ENCODE measurements around the gene THYN1.

DNA sequence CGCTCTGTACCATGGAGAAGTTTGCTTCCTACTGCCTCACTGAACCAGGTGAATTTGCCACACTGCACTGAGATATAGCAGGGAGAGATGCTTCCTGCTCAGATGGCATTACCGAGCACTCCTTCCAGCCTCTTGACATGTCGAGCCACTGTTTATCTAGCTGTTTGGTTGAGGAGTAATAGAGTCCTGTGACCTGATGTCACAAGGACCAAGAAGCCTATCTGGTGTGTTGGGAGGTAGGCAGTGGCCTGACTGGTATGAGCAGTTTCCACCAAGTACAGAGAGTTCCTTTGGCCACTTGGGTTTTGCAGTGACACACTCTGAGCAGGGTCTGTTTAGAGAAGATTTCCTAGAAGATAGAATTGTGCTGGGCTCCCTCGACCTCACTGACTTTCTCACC lies 5.4 kb upstream of the THYN1 start:
- TF ChIP-seq, protein P1, sequence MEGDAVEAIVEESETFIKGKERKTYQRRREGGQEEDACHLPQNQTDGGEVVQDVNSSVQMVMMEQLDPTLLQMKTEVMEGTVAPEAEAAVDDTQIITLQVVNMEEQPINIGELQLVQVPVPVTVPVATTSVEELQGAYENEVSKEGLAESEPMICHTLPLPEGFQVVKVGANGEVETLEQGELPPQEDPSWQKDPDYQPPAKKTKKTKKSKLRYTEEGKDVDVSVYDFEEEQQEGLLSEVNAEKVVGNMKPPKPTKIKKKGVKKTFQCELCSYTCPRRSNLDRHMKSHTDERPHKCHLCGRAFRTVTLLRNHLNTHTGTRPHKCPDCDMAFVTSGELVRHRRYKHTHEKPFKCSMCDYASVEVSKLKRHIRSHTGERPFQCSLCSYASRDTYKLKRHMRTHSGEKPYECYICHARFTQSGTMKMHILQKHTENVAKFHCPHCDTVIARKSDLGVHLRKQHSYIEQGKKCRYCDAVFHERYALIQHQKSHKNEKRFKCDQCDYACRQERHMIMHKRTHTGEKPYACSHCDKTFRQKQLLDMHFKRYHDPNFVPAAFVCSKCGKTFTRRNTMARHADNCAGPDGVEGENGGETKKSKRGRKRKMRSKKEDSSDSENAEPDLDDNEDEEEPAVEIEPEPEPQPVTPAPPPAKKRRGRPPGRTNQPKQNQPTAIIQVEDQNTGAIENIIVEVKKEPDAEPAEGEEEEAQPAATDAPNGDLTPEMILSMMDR (optimal IDR thresholded peaks at IDR 0.05 in 1 of 3, IDR thresholded peaks at IDR 0.05 in 1 of 3, conservative IDR thresholded peaks at IDR 0.05 in 1 of 3; ENCODE audit: extremely low read depth in 1 of 3, insufficient read depth in 2 of 3, low read length in 3 of 3), result no peak
- no peak for TF ChIP-seq EZH2 (IDR thresholded peaks at IDR 0.05; ENCODE audit: low read length)

All from keratinocyte (primary cell).